Amygdala (tissue), 56 donors: ENCODE measurements around the gene MATCAP1.

Experiments
- DNase-seq, 56 donors: peaks; one replicate each; lab custom pipeline; 2025; lab: John Stamatoyannopoulos, UW

The MATCAP1 gene

GRCh38 chr16:67183627-67184452 lies at the start of gene MATCAP1:
Gene MATCAP1, minus strand, starts transcription at chr16:67183963. Its CDS starts 3,353 bp downstream, at chr16:67180610.
- peak in 55 of 56 donors; percentile 78 to 98 (median 93) for DNase-seq

- no peak for DNase-seq
These were observed 47.3 kb upstream of the MATCAP1 start for GRCh38 chr16:67230809-67231660.

DNA sequence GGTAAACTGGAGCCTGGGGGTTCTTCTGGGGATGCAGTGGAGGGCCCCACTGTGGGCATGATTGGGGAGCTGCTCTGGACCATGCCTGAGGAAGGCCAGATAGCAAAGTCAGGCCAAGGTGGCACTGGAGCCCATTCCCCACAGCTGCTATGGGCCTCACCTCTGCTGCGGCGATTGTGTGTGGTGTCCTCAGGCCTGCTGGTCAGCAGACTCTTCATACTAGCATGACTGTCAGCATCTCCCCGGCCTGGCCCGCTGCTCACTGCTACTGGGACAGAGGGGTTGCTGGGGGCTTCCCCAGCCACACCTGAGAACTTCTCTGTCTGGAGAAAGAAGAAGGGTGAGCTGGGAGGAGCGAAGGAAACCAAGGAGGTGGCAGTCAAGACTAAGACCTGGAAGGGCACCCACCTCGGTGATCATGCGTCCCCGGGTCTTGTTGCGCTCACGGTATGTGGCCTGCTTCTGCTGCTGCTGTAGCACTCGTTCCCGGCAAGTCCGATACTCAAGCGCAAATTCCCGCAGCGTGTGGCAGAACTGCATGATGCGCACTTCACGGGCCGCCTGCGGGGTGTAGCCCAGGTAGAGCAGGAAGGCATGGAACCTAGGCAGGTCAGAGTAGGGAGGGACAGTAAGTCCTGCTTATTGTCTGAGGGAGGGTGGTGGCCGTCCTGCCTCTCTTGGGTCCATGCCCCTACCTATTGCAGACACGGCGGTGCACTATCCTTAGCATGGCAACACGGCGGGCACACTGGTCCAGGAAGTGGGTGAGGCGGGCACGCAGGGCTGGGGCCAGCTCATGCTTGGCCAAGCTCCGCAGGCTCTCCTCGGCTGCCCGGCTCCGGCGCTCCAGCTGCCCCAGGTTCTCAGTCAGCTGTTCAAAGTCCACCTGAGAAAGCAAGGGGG lies 46.4 kb upstream of the MATCAP1 start:
- DNase-seq, result no peak

DNA sequence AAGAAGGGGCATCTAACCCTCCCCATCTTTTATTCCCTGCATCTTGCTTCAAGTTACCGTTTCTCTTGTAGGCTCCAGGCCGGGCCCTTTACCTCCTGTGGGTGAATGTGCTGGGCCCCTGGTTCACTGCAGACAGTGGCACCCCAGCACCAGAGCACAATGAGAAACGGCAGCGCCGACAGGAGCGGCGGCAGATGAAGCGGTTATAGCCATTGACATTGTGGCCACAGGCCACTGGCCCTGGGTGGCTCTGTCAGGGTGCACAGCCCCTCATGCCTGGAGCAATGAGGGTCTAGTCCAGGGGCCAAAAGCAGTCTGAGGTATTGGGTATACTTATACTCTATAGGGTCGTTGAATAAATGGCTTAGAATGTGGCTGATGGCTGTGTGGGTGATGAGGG lies 45.1 kb upstream of the MATCAP1 start:
- DNase-seq, result no peak

- no peak for DNase-seq
These were observed 44.4 kb upstream of the MATCAP1 start for GRCh38 chr16:67228034-67228785.

DNA sequence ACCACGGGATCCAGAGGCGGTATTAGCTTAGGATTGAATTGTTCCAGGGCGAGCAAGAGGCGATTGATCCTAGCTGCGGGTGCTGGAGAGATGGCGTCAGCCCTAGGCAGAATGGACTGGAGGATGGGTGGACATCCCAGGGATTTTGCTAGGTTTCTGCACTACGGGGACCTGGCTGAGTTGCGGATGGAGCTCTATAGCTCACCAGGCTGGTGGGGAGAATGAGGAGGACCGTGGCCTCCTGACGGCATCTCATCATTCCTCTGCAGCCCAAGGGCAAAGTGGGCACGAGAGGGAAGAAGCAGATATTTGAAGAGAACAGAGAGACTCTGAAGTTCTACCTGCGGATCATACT lies 43.8 kb upstream of the MATCAP1 start:
- DNase-seq, result no peak

GRCh38 chr16:67226804-67227566 lies 43.2 kb upstream of the MATCAP1 start, which contains the start of gene TMEM208:
Gene TMEM208, plus strand, starts transcription at chr16:67227130. Its CDS starts 89 bp downstream, at chr16:67227219.
- peak; percentile 76 to 98 (median 92) for DNase-seq

DNA sequence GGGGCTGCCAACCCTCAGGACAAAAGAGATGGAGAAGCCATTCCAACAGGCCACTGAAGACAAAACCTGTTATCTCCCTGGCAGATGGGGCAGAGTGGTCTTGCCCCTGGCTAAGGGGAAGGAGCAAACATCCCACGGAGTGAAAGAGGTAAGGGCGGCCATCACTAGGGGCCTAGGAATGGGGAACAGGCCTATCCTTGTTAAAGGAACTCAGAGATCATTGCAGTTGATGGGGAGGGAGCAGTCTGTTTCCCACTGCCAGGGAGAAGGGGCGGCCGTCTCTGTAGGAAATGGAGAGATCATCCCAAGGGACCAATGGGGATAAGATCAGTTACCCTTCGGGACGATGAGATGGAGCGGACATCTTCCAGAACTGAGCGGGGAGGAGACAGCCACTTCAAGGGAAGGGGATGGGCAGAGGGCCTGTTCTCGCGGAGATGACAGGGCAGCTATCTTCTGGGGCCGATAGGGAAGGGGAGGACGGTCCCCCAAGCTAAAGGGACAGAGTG lies 42.6 kb upstream of the MATCAP1 start:
- no peak for DNase-seq

GRCh38 chr16:67223992-67224391 lies 40.2 kb upstream of the MATCAP1 start:
- no peak for DNase-seq

DNA sequence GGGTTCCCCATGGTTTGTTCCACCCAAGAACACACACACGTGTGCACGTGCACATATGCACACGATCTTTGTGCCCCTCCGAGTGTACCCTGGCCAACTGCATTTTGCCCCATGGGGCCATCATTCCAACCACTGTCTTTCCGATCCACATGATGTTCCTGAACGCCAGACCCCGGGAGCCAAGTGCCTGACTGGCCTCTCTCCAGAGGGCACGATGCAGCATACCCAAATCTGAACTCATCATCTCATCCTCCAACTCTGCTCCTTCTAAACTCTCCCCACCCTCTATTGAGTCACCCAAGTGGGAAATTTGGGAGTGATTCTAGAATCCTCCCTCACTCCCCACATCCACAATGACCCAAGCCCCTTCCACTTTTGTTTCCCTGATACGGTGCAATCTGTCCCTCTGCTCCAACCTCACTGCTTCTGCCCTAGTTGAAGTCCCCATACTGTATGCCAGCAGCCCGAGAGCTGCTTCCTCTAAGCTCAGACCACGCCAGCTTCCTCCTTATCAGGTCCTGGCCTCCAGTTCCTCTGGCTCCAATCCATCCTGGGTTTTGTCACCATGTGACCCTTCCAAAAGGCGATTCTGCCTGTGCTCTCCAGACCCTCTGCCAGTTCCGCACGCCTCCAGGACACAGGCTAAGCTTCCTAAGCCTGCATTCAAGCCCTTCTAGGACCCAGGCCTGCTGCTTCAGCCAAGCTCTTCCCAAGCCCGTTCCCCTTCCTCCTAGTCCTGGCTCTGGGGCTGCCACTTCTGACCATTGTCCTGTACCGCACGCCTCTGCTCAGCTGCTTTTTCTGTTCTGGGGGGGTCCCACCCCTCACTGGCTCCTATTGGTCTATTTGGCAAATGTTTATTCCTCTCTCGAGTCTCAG lies 33.1 kb upstream of the MATCAP1 start:
- DNase-seq, result peak in 8 of 56 donors; percentile 3 to 46 (median 16)

DNA sequence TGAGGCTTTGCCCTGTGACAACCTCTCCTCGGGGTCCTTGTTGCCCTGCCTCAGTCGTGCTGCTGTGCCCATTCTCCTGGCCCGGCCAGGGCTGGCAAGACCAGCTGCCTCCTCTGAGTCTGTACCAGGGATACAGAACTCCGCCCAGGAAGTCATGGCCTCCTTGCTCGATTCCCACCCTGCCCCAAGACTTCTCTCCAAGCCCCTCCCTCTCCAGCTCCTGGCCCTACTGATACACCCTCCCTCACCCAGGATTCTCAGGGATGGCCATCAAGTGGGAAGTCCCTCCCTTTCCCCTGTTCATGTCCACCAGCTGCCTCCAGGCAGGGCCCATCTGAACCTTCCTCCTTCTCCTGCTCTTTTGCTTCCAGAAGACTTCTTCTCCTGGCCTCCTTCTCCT lies 31.9 kb upstream of the MATCAP1 start:
- DNase-seq, result no peak

DNA sequence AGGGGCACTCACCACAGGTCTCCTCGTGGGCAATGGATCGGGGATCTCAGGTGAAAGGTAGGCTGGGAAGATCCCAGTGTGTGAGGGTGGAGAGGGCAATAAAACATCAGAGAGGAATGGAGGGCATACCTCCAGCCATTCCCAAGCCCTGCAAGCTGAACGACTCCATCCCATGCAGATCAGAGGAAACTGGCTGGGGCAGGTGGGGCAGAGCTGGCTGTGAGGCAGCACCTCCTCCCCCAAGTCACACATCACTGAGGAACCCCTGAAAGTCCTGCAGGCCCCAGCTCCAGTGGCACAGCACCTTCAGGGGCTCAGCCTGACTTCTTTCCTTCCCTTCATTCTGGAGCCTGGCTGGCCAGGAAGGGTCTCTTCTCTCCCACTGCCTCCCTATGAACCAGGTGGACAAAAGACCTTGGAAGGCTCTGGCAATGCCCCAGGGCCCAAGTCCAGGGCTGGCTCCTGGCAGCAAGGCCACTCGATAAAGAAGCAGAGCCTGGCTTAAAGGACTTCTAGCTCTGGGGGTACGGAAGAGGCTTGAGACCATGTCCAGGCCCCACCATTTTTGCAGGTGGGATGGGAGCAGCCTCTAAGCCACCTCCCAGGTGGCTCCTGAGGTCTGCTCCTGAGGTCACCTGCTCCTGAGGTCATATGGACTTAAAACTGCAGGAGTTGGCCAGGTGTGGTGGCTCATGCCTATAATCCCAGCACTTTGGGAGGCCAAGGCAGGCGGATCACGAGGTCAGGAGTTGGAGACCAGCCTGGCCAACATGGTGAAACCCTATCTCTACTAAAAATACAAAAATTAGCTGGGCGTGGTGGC lies 29.6 kb upstream of the MATCAP1 start:
- no peak for DNase-seq

GRCh38 chr16:67212766-67213165 lies 29.0 kb upstream of the MATCAP1 start:
- DNase-seq, result no peak

DNA sequence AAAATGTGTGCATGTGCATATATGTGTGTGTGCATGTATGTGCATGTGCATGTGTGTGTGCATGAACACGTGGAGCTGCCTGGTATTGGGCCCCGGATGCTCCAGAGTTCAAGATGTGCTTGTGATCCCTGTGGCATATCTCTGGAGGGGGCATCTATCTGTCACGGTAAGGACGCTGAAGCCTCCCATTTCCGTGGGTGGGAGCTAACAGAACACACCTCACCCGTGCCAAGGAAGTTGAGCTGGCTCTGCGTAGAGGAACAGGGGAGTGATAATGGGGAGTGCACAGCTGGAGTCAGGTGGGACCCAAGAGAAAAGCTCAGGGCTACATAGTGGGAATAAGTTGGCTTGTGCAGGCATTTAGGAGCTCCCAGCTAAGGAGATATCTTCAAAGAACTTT lies 27.9 kb upstream of the MATCAP1 start:
- no peak for DNase-seq

- no peak for DNase-seq
These were observed 26.5 kb upstream of the MATCAP1 start for GRCh38 chr16:67210069-67210937.

- no peak for DNase-seq
These were observed 25.8 kb upstream of the MATCAP1 start for GRCh38 chr16:67209565-67209964.
